Lung (tissue), 12 donors: ENCODE measurements around the gene SHTN1. TPM values are rescaled to one million over a fixed set of nuclear protein-coding genes. Genes with fewer than 3 reads are reported as not detected.

ENCODE experiments used
- ATAC-seq: fragments of 200-7000 bp; cut with Tn5 transposase; one replicate; pipeline ENCODE4 v1.9.1; 2020; ENCODE audit warnings: moderate number of reproducible peaks; ENCODE audit not compliant: insufficient read depth, low FRiP score
- DNase-seq, 3 donors: peaks; one replicate each; pipeline ENCODE4 v3.0.0-alpha.2; 2013 to 2017
- H3K27ac ChIP-seq, 2 donors: one replicate each; pipeline ENCODE4 v1.5.1; 2013; ENCODE audit warnings: mild to moderate bottlenecking in 2 of 2, moderate library complexity in 2 of 2, control low read depth in 1 of 2, inconsistent platforms in 1 of 2, low read depth in 1 of 2, low read length in 1 of 2
- H3K27me3 ChIP-seq, 3 donors: one replicate each; pipeline ENCODE4 v1.5.1; 2013; ENCODE audit warnings: low read length in 2 of 3; ENCODE audit not compliant: control insufficient read depth in 3 of 3, insufficient read depth in 3 of 3
- H3K36me3 ChIP-seq, 4 donors: one replicate each; pipeline ENCODE4 v1.5.1; 2013; ENCODE audit warnings: low read length in 4 of 4, mild to moderate bottlenecking in 1 of 4, moderate library complexity in 1 of 4; ENCODE audit not compliant: control insufficient read depth in 4 of 4, insufficient read depth in 4 of 4
- H3K4me1 ChIP-seq, 5 donors: one replicate each; pipeline ENCODE4 v1.5.1; 2013; ENCODE audit warnings: low read length in 5 of 5, mild to moderate bottlenecking in 2 of 5, moderate library complexity in 1 of 5; ENCODE audit not compliant: control insufficient read depth in 5 of 5, insufficient read depth in 5 of 5
- H3K4me3 ChIP-seq: one replicate; pipeline ENCODE4 v1.5.1; 2013; ENCODE audit warnings: mild to moderate bottlenecking, control low read depth, moderate library complexity
- H3K9ac ChIP-seq, 2 donors: one replicate each; pipeline ENCODE4 v1.5.1; 2013; ENCODE audit warnings: low read length in 2 of 2, control low read depth in 1 of 2; ENCODE audit not compliant: insufficient read depth in 1 of 2
- H3K9me3 ChIP-seq, 4 donors: one replicate each; pipeline ENCODE4 v1.5.1; 2013; ENCODE audit warnings: low read length in 3 of 4, mild to moderate bottlenecking in 1 of 4, moderate library complexity in 1 of 4; ENCODE audit not compliant: control insufficient read depth in 4 of 4, insufficient read depth in 3 of 4
- WGBS, 2 donors: extraction: QIAGEN DNeasy Blood & Tissue Kit; methylation state at CpG; one replicate each; pipeline ENCODE4 v1.1.7; 2013; 5-methylcytosine and 5-hydroxymethylcytosine counted together
- polyA plus RNA-seq, 2 donors: library from polyadenylated mRNA; stranded (reverse); fragments of 200-250 nt; gene quantifications; one replicate each; pipeline ENCODE4 v1.2.1, GENCODE V29; 2013
- total RNA-seq, 2 donors: library from RNA; depleted of rRNA in 1 of 2; stranded (reverse); fragments of >200 nt in 1 of 2; gene quantifications; one replicate each; pipeline ENCODE4 v1.2.1, GENCODE V29; 2014 to 2021
- TF ChIP-seq, protein P1 (sequence below): IDR thresholded peaks from 2 replicates; pipeline ENCODE4 v1.5.1; 2012; ENCODE audit warnings: mild to moderate bottlenecking; ENCODE audit errors: control extremely low read depth, extremely low read depth
- donor health status: control.
- donor health status: control.
- donor health status: Bipolar disorder and iron deficiency.
- donor health status: healthy.
- donor health status: DM: yes; HTN: yes; CAD: no.

SHTN1 gene
- total and polyA plus RNA-seq, 4 donors = 14.0 to 28.4 (median 16.7) TPM

DNA sequence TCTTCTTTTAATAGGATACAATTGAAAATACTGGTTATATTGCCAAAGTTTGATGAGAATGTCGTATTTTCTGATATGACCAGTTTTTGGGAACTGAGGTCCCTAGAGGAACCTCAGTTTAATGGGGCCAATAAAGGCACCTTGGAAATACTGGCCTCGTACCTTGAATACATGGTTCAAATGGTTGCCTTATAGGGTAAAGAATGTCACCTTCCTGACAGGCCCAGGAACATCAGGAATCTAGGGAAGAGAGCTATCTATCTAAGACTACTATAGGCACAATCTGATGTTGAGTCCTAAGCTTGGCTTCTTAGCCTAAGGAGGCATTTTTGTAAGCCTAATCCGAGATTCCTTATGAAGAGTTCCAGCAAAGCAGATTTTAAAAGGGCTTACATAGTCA is 9.3 kb downstream of the SHTN1 start:
- Histone ChIP-seq H3K4me3 (no peak overlapping the region), H3K9ac (no peak overlapping the region), H3K4me1 (no peaks in the 10 kb centered on the region), H3K9me3 (no peaks in the 10 kb centered on the region), H3K36me3 (no peaks in the 10 kb centered on the region), H3K27me3 (no peaks in the 10 kb centered on the region), H3K27ac (no peak overlapping the region)
- no peak for DNase-seq
- TF ChIP-seq, protein P1, sequence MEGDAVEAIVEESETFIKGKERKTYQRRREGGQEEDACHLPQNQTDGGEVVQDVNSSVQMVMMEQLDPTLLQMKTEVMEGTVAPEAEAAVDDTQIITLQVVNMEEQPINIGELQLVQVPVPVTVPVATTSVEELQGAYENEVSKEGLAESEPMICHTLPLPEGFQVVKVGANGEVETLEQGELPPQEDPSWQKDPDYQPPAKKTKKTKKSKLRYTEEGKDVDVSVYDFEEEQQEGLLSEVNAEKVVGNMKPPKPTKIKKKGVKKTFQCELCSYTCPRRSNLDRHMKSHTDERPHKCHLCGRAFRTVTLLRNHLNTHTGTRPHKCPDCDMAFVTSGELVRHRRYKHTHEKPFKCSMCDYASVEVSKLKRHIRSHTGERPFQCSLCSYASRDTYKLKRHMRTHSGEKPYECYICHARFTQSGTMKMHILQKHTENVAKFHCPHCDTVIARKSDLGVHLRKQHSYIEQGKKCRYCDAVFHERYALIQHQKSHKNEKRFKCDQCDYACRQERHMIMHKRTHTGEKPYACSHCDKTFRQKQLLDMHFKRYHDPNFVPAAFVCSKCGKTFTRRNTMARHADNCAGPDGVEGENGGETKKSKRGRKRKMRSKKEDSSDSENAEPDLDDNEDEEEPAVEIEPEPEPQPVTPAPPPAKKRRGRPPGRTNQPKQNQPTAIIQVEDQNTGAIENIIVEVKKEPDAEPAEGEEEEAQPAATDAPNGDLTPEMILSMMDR = no peak
- no peak for ATAC-seq
- 87 to 93% methylated on average over 3 of the region's 3 CpGs for WGBS, 2 donors

DNA sequence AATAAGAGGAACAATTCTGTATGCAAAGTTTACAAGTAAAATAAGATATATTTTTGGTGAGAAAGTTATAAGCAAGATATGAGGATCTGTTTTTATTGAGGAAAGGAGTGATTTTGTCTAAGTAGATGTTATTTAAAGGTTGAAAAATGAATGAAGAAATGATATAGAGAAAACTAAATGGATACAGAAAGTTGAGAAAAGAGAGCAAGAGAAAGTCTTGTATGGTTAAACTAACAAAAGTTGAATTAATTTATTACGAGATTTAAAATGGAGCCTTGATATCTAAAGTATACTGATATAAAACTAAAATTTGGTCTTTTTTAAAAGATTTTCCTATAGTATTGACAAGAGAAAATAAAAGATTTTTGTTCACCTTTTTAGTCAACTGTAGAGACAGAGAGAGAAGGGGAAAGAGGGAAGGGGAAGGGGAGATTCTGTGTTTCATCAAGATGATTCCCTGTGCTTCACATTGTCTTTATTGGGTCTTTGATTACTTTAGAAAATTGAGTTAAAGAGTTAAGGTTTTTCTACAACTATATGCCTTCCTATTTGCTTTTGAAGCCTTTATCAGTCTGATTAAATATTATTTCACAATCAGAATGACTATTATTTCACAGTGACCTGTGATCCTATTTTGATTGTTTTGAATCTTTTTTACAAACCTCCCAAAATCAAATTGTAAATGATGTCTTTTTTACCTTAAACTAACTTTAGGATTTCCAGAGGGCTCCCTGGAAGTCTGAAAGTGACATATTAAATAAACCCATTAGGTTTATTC is 10.7 kb downstream of the SHTN1 start:
- Histone ChIP-seq H3K36me3 (no peaks in the 10 kb centered on the region), H3K4me1 (no peaks in the 10 kb centered on the region), H3K4me3 (no peak overlapping the region), H3K27ac (no peak overlapping the region), H3K27me3 (no peaks in the 10 kb centered on the region), H3K9me3 (no peaks in the 10 kb centered on the region), H3K9ac (no peak overlapping the region)
- TF ChIP-seq, protein P1 = no peak
- ATAC-seq = no peak
- 92 to 95% methylated on average over 1 of the region's 1 CpG for WGBS, 2 donors
- no peak for DNase-seq

DNA sequence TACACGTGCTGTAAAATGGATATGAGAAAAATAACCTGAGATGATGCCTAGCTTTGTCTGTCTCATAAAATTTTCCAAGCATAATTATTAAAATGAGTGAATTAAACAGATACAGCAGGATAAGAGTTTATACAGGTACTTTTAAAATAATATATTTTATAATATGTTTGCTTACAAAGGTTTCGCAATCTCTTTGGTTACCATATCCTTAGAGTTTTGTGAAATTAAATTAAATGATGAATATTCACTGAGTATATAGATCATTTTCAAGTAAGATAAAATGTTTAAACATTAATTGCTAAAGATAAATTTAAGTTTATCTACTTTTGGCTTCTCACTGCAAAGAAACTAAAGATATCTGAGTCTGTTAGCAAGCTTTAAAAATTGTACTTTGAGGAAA is 11.4 kb downstream of the SHTN1 start:
- ATAC-seq (no peak), DNase-seq (no peak)
- no peak overlapping the region for H3K27ac ChIP-seq
- H3K36me3 ChIP-seq = no peaks in the 10 kb centered on the region
- no peaks in the 10 kb centered on the region for H3K27me3 ChIP-seq
- H3K9me3 ChIP-seq = no peaks in the 10 kb centered on the region
- H3K4me1 ChIP-seq = no peaks in the 10 kb centered on the region
- no peak overlapping the region for H3K9ac ChIP-seq
- 97 to 99% methylated on average over 2 of the region's 2 CpGs for WGBS, 2 donors
- no peak overlapping the region for H3K4me3 ChIP-seq
- TF ChIP-seq, protein P1 = no peak

DNA sequence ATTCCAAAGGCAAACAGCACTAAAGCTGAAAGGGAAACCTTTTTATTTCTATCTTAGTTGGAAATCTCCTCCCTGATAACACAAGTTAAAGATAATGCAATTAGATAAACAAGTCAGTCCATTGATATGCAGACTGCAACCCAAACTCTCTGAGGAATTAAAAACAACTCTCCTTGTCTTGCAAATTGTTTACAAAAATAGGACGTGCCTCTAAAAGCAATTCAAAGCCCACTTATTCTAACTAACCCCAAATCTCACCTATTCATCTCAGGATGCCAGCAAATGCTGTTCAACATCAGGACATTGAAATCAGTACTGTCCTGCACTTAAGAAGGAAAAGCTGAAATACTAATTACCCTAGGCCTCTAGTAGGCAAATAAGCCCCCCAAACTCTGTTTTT is 12.8 kb downstream of the SHTN1 start:
- Histone ChIP-seq H3K9ac (no peak overlapping the region), H3K4me1 (no peaks in the 10 kb centered on the region), H3K36me3 (no peaks in the 10 kb centered on the region), H3K9me3 (no peaks in the 10 kb centered on the region), H3K4me3 (no peak overlapping the region), H3K27ac (no peak overlapping the region), H3K27me3 (no peaks in the 10 kb centered on the region)
- WGBS, 2 donors = 49 to 72% methylated on average over 1 of the region's 1 CpG
- DNase-seq (no peak), ATAC-seq (no peak)
- TF ChIP-seq, protein P1 = no peak
